Measurements from ENCODE around the gene SPATS1.

Gene SPATS1

DNA sequence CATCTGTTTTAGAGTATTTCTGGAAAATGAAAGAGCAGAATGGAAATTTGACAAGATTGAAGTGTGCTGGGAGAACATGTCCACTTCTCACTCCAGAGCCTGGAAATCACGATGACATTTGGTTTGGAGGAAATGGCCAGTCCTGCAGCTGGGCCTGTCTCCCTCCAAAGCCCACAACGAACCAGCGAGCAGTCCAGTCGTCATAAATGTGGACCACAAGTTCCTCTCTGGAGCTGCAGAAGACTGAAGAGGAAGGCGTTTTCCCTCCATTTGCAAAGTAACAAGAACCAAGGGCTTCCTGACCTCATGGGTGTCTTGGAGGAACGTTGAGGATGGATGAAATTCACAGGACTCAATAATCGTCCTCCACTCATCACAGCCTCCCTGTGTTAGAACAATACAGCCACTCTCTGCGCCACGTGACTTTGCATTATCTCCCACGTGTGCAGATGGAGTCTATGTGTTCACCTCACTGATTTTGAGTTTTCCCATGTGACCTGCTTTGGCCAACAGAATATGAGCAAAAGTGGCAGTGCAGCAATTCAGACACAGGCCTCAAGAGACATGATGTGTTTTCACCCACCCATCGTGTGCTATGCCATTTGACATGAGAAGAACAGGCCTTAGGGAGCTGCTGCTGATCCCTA, 9.1 kb upstream of the SPATS1 start:
- no peak for DNase-seq (ENCODE audit: low read depth)
- TF ChIP-seq, protein P1, sequence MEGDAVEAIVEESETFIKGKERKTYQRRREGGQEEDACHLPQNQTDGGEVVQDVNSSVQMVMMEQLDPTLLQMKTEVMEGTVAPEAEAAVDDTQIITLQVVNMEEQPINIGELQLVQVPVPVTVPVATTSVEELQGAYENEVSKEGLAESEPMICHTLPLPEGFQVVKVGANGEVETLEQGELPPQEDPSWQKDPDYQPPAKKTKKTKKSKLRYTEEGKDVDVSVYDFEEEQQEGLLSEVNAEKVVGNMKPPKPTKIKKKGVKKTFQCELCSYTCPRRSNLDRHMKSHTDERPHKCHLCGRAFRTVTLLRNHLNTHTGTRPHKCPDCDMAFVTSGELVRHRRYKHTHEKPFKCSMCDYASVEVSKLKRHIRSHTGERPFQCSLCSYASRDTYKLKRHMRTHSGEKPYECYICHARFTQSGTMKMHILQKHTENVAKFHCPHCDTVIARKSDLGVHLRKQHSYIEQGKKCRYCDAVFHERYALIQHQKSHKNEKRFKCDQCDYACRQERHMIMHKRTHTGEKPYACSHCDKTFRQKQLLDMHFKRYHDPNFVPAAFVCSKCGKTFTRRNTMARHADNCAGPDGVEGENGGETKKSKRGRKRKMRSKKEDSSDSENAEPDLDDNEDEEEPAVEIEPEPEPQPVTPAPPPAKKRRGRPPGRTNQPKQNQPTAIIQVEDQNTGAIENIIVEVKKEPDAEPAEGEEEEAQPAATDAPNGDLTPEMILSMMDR (IDR thresholded peaks at IDR 0.05; ENCODE audit: control insufficient read depth, insufficient read depth, low read depth, low read length, missing control alignments): no peak
- no peak overlapping the region for H3K4me3 ChIP-seq (ENCODE audit: control insufficient read depth, low read depth, low read length)

DNA sequence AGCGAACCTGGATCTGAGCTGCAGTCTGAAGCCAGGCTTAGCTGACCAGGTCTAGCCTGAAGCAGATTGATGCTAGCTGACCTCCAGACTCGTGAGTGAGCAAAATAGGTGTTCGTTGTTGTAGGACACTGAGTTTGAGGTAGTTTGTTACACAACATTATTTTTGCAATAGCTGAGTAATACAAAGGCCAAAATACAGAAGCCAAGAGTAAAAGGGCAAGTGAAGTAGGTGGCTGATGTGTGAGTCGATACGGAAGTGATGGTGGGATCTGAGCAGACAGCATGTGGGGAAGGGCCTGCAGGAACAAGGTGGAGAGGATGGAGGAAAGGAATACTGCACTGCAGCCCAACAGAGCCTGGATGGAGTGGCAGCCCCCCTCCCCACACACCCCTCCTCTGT, 8.5 kb upstream of the SPATS1 start:
- no peak overlapping the region for H3K4me3 ChIP-seq (ENCODE audit: control insufficient read depth, low read depth, low read length)
- TF ChIP-seq, protein P1 (IDR thresholded peaks at IDR 0.05; ENCODE audit: control insufficient read depth, insufficient read depth, low read depth, low read length, missing control alignments): no peak
- DNase-seq (ENCODE audit: low read depth): no peak

DNA sequence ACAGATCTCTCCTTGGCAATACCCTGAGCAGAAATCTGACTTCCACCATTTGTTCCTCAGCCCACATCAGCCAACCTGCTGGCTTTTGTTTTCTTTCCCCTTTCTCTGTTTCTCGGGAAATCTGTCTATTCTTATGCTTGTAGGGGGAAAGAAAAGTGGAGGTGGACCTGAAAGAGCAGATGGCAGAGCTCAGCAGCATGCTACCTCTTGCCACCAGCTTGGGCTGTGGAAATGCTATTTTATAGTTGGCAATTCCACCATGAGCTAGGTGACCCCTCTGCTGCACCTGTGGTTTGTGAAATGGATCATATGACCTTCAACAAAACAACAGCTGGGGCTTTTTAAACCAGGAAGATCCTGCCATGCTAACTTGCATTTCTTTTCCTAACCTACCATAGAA, 6.8 kb upstream of the SPATS1 start:
- no peak for DNase-seq (ENCODE audit: low read depth)
- no peak overlapping the region for H3K4me3 ChIP-seq (ENCODE audit: control insufficient read depth, low read depth, low read length)
- TF ChIP-seq, protein P1 (IDR thresholded peaks at IDR 0.05; ENCODE audit: control insufficient read depth, insufficient read depth, low read depth, low read length, missing control alignments): no peak

DNA sequence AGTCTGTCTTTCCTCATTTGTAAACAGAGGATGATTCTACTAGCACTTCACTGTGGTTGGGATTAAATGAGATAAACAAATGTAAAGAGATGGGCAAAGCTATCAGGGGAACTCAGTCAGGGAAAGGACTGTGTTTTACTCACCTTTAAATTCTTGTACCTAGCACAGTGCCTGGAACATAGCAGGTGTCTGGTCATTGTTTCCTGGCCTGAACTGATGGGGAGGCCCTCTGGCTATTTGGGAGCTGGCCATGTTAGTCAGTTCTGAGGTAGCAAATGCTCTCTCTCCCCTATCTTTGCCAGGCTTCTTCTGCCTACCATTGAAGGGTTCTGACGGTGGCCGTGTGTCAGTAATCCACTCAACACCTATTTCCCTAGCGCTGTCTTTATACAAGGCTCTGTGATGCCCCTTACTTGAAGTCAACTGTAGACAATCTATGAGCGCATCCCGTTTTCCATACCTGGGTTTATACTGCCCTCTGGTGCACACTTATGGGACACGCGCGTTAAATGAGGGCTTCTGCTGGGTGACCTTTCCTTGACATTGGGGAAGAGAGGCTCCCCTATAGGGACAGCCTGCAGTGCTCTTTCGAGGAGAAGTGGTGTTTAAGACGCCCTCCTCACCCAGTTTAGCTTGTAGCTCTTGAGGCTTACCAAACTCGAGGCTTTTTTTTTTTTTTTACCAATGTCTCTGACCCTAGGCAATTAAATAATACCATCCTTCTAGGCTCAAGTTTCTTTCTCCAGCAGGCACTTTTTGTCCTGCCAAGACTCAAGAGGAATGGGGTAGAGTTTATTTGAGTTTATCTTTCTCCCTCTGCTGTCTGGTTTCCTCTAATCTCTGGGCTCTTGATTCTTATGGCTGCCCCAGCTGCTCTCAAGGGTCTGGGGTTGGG, 4.0 kb upstream of the SPATS1 start:
- TF ChIP-seq, protein P1 (IDR thresholded peaks at IDR 0.05; ENCODE audit: control insufficient read depth, insufficient read depth, low read depth, low read length, missing control alignments): peak; percentile 82
- H3K4me3 ChIP-seq (ENCODE audit: control insufficient read depth, low read depth, low read length): no peak overlapping the region
- DNase-seq (ENCODE audit: low read depth): peak; percentile 5

DNA sequence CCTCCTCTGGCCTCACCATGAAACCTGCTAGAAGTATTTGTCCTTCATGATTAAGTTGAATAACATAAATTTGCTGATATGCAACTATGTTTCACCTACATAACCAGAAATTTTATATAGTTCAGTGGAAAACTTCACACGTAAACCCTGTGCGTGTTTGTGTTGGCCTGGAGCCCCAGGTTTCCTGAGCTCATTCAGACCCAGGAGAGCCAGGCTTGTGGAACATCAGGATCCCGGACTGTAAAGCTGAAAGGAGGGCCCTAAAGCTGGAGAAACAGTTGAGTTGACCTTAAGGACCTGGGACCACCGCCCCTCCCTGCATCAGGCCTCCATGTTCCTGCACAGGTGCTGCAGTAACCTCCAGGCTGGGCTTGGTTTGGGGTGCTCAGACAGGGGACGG, 3.1 kb upstream of the SPATS1 start:
- no peak overlapping the region for H3K4me3 ChIP-seq (ENCODE audit: control insufficient read depth, low read depth, low read length)
- TF ChIP-seq, protein P1 (IDR thresholded peaks at IDR 0.05; ENCODE audit: control insufficient read depth, insufficient read depth, low read depth, low read length, missing control alignments): no peak
- DNase-seq (ENCODE audit: low read depth): no peak

DNA sequence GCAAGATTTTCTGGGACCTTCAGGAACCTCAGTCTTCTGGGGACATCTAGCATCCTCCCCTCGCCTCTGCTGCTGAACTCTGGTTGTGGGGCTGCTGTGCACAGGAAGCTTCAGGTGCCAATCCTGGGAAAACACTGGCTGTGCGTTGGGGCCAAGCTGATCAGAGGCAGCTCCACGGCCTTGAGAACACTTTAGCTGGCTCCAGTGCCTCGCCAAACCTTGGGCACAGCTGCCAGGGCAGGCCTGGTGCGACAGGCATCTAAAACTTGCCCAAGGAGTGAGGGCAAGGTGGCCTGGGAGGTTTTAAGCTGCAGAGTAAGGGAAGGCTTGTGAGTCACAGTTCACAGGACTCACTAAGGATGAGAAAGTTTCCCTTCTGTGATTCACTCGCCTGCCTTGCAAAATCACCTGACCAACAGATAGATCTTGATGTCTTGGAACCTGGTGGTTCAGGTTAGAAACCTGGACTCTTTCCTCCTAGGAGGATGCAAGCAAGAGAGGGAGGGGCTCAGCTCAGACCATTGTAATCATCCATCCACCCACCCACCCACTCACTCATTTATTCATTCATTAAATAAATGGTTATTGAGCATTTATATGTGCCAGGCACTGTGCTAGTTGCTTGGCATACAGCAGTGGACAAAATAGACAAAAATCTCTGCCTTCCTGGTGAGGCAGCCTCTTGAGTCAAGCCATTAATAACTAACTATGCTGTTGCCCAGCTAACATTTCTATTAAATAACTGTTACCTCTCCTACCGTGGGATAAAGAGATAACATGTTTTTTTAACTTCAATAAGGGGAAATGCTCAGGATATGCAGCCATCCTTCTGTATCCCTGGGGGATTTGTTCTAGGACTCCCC, 2.5 kb upstream of the SPATS1 start:
- H3K4me3 ChIP-seq (ENCODE audit: control insufficient read depth, low read depth, low read length): no peak overlapping the region
- DNase-seq (ENCODE audit: low read depth): peak; percentile 4
- TF ChIP-seq, protein P1 (IDR thresholded peaks at IDR 0.05; ENCODE audit: control insufficient read depth, insufficient read depth, low read depth, low read length, missing control alignments): no peak
